HG03457 (cell line): ENCODE measurements around the gene BORCS8.
A peak's percentile ranks its signal among the peaks of the same experiment; 100 is the strongest.
"Not testable (repeated sequence)": the region's sequence is repeated elsewhere in the genome, so short reads cannot be mapped to it uniquely, and the experiment has no call there.

Experiments
- ATAC-seq: cut with Tn5 transposase; IDR thresholded peaks from one replicate; pipeline ENCODE4 v1.9.1; 2021; ENCODE audit warnings: moderate number of reproducible peaks; ENCODE audit not compliant: unreplicated experiment

BORCS8 gene

GRCh38 chr19:19151418-19151817 lies 40.5 kb downstream of the BORCS8 start:
- ATAC-seq: no peak

GRCh38 chr19:19149435-19149834 lies 42.5 kb downstream of the BORCS8 start:
- no peak for ATAC-seq

GRCh38 chr19:19148504-19148903 lies 43.4 kb downstream of the BORCS8 start:
- not testable (repeated sequence) for ATAC-seq

- no peak for ATAC-seq
Observed at GRCh38 chr19:19147344-19147743, 44.6 kb downstream of the BORCS8 start.

- no peak for ATAC-seq
Observed at GRCh38 chr19:19146865-19147264, 45.1 kb downstream of the BORCS8 start.

GRCh38 chr19:19145684-19146608 lies 46.0 kb downstream of the BORCS8 start:
- no peak for ATAC-seq

- no peak for ATAC-seq
Observed at GRCh38 chr19:19145281-19145680, 46.7 kb downstream of the BORCS8 start.

- ATAC-seq: no peak
Observed at GRCh38 chr19:19142347-19142746, 49.6 kb downstream of the BORCS8 start.

GRCh38 chr19:19140476-19140875 lies 51.5 kb downstream of the BORCS8 start:
- no peak for ATAC-seq

- no peak for ATAC-seq
Observed at GRCh38 chr19:19139876-19140229, 52.1 kb downstream of the BORCS8 start.

GRCh38 chr19:19138109-19138981 lies 53.6 kb downstream of the BORCS8 start, which contains the start of gene TMEM161A:
Gene TMEM161A, minus strand, starts transcription at chr19:19138478. Its CDS starts 50 bp downstream, at chr19:19138428.
- ATAC-seq: peak; percentile 91

GRCh38 chr19:19137556-19138108 lies 54.3 kb downstream of the BORCS8 start:
- no peak for ATAC-seq

- ATAC-seq: not testable (repeated sequence)
Observed at GRCh38 chr19:19135713-19136112, 56.2 kb downstream of the BORCS8 start.

- ATAC-seq: no peak
Observed at GRCh38 chr19:19134687-19135158, 57.2 kb downstream of the BORCS8 start.

- ATAC-seq: no peak
Observed at GRCh38 chr19:19133985-19134384, 58.0 kb downstream of the BORCS8 start.

GRCh38 chr19:19132912-19133311 lies 59.0 kb downstream of the BORCS8 start:
- no peak for ATAC-seq

GRCh38 chr19:19131989-19132388 lies 60.0 kb downstream of the BORCS8 start:
- no peak for ATAC-seq
